Vagina (tissue), 2 donors: ENCODE results near the gene SLC12A8. TPM values are rescaled to one million over a fixed set of nuclear protein-coding genes. Genes with fewer than 3 reads are reported as not detected.

Source experiments
- DNase-seq, 2 donors: peaks; one replicate each; pipeline ENCODE4 v3.0.0-alpha.2; 2017; ENCODE audit errors: extremely low spot score in 2 of 2
- H3K27ac ChIP-seq: fragments of 200-600 bp; sonication (generic); one replicate; pipeline ENCODE4 v1.5.1; 2019
- H3K27me3 ChIP-seq: fragments of 200-600 bp; sonication (generic); one replicate; pipeline ENCODE4 v1.5.1; 2019
- H3K36me3 ChIP-seq, 2 donors: fragments of 200-600 bp; sonication (generic); one replicate each; pipeline ENCODE4 v1.5.1; 2017 to 2019
- H3K4me1 ChIP-seq: fragments of 200-600 bp; sonication (generic); one replicate; pipeline ENCODE4 v1.5.1; 2019
- H3K4me3 ChIP-seq, 2 donors: fragments of 200-600 bp; sonication (generic); 1 replicate in 1 of 2; 2 replicates in 1 of 2; pipeline ENCODE4 v1.5.1; 2016 to 2019
- H3K9me3 ChIP-seq: fragments of 200-600 bp; sonication (generic); one replicate; pipeline ENCODE4 v1.5.1; 2019
- POLR2A ChIP-seq, 2 donors: fragments of 450-650 bp; IDR thresholded peaks; one replicate each; pipeline ENCODE4 v1.6.1; 2017; ENCODE audit warnings: antibody characterized with exemption in 2 of 2, mild to moderate bottlenecking in 2 of 2, moderate library complexity in 2 of 2
- POLR2AphosphoS5 ChIP-seq, 2 donors: sonication (generic); formaldehyde crosslinking; IDR thresholded peaks; one replicate each; pipeline ENCODE4 v1.9.0; 2017; ENCODE audit warnings: antibody characterized with exemption in 2 of 2, mild to moderate bottlenecking in 2 of 2, low read depth in 1 of 2; ENCODE audit not compliant: insufficient read depth in 1 of 2
- intact Hi-C: fragments of 100-400 bp; cut with DNase I; formaldehyde crosslinking; loops from one replicate; pipeline ENCODE4 v1.15.1; 2023
- total RNA-seq: library from RNA; depleted of rRNA; stranded (reverse); fragments of >200 nt; gene quantifications from one replicate; pipeline ENCODE4 v1.2.3, GENCODE V29; 2016
- TF ChIP-seq, protein P1 (sequence below), 3 experiments: fragments of 450-650 bp in 2 of 3; fragments of 200-600 bp in 1 of 3; sonication (generic) in 1 of 3; IDR thresholded peaks; one replicate each; pipeline ENCODE4 v1.5.1; 2017 to 2019; ENCODE audit warnings: antibody characterized with exemption in 3 of 3, mild to moderate bottlenecking in 2 of 3, moderate library complexity in 2 of 3

The SLC12A8 gene
- total RNA-seq, 1 donor from 2014 or later = 6.1 TPM

DNA sequence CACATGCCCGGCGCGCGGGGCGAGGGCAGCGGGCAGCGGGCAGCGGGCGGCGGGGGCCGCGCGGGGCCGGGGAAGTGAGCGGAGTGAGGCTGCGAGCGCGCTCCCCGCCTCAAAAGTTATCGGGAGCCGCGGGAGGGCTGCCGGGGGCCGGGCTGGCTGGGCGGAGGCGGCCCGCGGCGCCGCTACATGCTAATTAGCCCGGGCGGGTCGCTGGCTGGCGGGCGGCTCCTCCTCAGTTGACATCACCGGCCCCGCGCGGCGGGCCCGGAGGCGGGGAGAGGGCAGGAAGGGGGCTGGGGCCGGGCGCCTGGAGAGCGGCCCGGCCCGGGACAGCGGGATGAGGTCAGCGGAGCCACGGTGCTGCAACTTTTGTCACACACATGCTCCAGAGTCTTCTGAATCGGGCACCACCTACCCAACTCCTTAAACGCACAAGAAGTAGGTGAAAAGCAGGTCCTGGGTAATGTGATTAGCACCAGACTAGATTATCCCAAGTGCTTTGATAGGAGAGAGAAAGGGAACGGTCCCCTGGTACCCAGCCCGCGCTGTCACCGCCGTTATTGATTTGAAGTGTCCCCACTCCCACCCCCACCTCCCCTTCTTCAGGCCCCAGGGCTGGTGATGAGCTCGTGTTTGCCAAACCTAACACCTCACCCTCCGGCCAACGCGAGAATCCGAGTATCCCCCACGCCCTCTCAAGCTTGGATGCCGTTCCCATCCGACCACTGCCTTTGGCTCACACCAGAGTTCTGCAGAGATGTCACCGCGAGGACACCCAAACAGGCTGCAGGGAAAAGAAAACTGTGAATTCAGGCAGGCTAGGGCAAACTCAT lies 156.4 kb downstream of the SLC12A8 start, which contains the start of gene HEG1:
Gene HEG1 (minus strand): TSS at position 85 of the 833 bp plus-strand sequence. CDS start 107 bp downstream, outside the sequence.
- peak within 1 kb of the TSS; percentile 72 to 88 for H3K4me3 ChIP-seq
- DNase-seq = peak in 1 of 2 donors; percentile 92
- H3K36me3 ChIP-seq = no peaks in the 10 kb centered on the region
- intact Hi-C loops = no loop called here
- H3K27ac ChIP-seq = peak within 1 kb of the TSS; percentile 95
- H3K4me1 ChIP-seq = peaks cover 51% of the 10 kb centered on the region
- no peaks in the 10 kb centered on the region for H3K27me3 ChIP-seq
- TF ChIP-seq, protein P1, sequence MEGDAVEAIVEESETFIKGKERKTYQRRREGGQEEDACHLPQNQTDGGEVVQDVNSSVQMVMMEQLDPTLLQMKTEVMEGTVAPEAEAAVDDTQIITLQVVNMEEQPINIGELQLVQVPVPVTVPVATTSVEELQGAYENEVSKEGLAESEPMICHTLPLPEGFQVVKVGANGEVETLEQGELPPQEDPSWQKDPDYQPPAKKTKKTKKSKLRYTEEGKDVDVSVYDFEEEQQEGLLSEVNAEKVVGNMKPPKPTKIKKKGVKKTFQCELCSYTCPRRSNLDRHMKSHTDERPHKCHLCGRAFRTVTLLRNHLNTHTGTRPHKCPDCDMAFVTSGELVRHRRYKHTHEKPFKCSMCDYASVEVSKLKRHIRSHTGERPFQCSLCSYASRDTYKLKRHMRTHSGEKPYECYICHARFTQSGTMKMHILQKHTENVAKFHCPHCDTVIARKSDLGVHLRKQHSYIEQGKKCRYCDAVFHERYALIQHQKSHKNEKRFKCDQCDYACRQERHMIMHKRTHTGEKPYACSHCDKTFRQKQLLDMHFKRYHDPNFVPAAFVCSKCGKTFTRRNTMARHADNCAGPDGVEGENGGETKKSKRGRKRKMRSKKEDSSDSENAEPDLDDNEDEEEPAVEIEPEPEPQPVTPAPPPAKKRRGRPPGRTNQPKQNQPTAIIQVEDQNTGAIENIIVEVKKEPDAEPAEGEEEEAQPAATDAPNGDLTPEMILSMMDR (IDR thresholded peaks at IDR 0.05) = no peak
- TF ChIP-seq POLR2AphosphoS5 (IDR thresholded peaks at IDR 0.05; ENCODE audit: insufficient read depth in 1 of 2, low read depth in 1 of 2) = peak in 1 of 2 donors; percentile 54
- TF ChIP-seq POLR2A (IDR thresholded peaks at IDR 0.05) = peak in 1 of 2 donors; percentile 74
- H3K9me3 ChIP-seq = no peaks in the 10 kb centered on the region

DNA sequence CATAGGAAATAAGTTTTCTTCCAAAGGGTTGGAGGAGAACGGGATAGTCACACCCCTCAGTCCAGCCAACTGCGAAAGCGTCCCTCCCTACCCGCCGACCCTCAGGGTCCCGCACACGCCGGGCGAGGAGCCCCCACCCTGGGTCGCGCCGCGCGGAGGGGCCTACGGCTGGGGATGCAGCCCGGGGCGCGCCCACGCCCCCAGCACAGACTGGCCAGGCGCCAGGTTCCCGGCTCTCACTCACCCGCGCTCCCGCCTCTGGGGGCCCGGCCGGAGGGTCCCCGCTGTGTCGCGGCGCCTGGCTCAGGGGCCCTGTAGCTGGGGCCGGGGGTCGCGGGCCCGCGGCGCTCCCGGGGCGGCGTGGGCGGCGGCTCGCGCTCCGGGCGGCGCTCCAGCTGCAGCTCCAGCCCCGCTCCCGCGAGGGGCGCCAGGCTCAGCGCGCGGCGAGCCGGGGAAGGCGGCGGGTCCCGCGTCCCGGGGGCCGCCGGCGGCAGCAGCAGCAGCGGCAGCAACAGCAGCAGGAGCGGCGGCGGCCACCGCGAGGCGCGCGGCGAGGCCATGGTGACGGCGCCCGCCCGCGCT lies 157.1 kb downstream of the SLC12A8 start:
- Histone ChIP-seq H3K27ac (peak overlapping the region; percentile 95), H3K27me3 (no peaks in the 10 kb centered on the region), H3K4me3 (peak overlapping the region; percentile 72 to 88), H3K4me1 (peaks cover 58% of the 10 kb centered on the region), H3K36me3 (no peaks in the 10 kb centered on the region), H3K9me3 (no peaks in the 10 kb centered on the region)
- intact Hi-C loops = no loop called here
- no peak for TF ChIP-seq POLR2AphosphoS5 (IDR thresholded peaks at IDR 0.05; ENCODE audit: insufficient read depth in 1 of 2, low read depth in 1 of 2)
- no peak for TF ChIP-seq POLR2A (IDR thresholded peaks at IDR 0.05)
- TF ChIP-seq, protein P1 (IDR thresholded peaks at IDR 0.05) = no peak
- DNase-seq = no peak

DNA sequence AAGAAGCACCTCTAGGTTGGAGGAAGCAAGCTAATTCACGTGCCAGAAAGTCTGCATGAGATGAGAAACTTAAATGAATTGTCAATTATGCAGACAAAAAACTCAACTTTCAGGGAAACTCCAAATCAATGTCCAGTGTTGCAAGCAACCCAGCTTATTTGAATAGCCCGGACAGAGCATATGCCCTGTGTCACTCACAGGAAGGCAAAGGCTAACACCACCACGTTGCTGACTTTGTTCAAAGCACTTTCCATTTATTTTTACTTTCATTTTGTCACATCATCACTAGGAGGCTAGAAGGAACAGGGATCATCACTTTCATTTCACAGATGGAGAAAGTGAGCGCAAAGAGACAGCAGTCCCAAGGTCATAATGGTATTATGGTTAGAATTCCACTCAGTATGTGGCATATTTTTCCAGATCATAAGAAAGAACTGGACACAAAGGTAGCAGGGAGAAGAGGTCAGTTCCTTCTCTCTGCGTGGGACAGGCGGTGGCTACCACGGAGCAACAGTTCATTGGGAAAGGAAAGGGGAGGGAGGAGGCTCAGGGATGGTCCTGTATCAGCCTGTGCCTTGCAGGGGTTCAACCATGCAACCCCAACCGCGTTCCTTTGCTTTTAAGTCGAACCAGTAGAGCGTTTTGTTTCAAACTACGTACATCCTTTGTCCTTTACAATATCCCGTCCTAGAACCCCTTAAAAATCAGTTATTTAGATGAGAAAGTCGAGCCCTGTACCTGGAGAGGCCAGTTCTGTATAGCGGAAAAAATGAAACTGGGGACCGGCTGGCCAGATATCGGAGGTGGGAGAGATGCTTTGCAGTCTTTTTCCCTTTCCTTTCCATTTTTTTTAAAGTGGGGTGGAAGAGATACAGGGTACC lies 157.9 kb downstream of the SLC12A8 start:
- Histone ChIP-seq H3K9me3 (no peaks in the 10 kb centered on the region), H3K4me1 (peaks cover 61% of the 10 kb centered on the region), H3K4me3 (peak overlapping the region; percentile 72 to 88), H3K36me3 (no peaks in the 10 kb centered on the region), H3K27ac (peak overlapping the region; percentile 95), H3K27me3 (no peaks in the 10 kb centered on the region)
- intact Hi-C loops = no loop called here
- TF ChIP-seq, protein P1 (IDR thresholded peaks at IDR 0.05) = peak in 1 of 3 experiments; percentile 17
- TF ChIP-seq POLR2A (IDR thresholded peaks at IDR 0.05) = no peak
- peak; percentile 29 to 73 for TF ChIP-seq POLR2AphosphoS5 (IDR thresholded peaks at IDR 0.05; ENCODE audit: insufficient read depth in 1 of 2, low read depth in 1 of 2)
- no peak for DNase-seq

DNA sequence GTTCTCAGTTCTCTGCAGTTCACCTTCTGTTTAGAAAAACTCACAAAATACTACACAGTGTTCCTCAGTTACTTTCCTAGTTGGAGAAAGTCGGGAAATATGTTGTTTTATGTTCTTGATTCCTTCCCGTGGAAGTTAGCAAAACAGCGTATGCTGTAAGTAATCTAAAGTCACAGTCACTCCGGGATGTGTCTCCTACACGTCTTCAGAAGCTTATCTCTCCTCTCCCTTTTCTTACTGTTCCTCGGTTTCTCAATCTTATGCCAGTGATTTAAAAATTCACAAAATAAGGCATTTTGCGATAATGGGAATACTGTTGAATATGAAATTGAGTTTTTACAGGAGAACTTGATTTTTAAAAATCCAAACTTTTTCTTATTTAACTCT lies 158.5 kb downstream of the SLC12A8 start:
- Histone ChIP-seq H3K9me3 (no peaks in the 10 kb centered on the region), H3K4me1 (peaks cover 68% of the 10 kb centered on the region), H3K36me3 (no peaks in the 10 kb centered on the region), H3K27ac (peak overlapping the region; percentile 95), H3K27me3 (no peaks in the 10 kb centered on the region), H3K4me3 (peak overlapping the region; percentile 72 to 88)
- intact Hi-C loops = no loop called here
- TF ChIP-seq POLR2A (IDR thresholded peaks at IDR 0.05) (no peak), POLR2AphosphoS5 (IDR thresholded peaks at IDR 0.05; ENCODE audit: insufficient read depth in 1 of 2, low read depth in 1 of 2) (no peak)
- TF ChIP-seq, protein P1 (IDR thresholded peaks at IDR 0.05) = no peak
- DNase-seq = no peak
